AG08396 (cell line): ENCODE measurements around the gene MYO16.
A peak's percentile ranks its signal among the peaks of the same experiment; 100 is the strongest.
"Not testable (repeated sequence)": the region's sequence is repeated elsewhere in the genome, so short reads cannot be mapped to it uniquely, and the experiment has no call there.

Experiments
- DNase-seq: peaks from one replicate; pipeline ENCODE4 v3.0.0; 2012; ENCODE audit warnings: low spot score, mixed read lengths

The MYO16 gene

DNA sequence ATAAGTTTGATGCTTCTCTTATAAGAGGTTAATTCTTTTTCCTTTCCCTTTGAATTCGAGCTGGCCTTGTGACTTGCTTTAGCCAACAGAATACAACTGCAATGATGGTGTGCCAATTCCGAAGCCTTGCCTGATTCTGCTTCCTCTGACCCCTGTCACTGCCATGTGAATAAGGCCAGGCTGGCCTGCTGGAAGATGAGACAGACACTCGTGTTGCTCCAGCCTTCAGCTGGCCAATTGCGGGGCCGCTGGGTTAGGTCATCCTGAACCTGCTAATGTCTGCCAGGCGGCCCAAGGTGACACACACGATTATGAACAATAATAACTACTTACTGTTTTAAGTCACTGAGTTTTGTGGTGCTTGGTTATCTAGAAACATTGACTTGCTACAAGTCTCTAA is 352.0 kb downstream of the MYO16 start:
- no peak for DNase-seq

DNA sequence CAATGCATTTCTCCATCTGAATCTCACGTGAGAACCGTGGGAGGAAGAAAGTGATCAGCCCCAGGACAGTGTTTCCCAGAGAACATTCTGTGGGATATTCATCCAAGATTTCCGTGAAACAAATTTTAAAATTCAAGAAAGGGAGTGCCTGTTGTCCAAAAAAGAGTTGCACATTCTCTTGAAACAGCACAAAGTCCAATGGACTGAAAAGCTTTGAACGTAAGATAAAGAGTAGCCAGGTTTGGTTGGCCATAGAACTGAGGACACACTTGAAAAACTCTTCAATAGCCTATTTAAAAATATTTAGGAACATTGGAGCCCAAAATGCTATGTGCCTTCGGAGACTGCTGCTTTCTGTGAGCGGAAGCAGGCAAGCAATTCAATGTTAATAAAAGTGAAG is 353.9 kb downstream of the MYO16 start:
- no peak for DNase-seq

DNA sequence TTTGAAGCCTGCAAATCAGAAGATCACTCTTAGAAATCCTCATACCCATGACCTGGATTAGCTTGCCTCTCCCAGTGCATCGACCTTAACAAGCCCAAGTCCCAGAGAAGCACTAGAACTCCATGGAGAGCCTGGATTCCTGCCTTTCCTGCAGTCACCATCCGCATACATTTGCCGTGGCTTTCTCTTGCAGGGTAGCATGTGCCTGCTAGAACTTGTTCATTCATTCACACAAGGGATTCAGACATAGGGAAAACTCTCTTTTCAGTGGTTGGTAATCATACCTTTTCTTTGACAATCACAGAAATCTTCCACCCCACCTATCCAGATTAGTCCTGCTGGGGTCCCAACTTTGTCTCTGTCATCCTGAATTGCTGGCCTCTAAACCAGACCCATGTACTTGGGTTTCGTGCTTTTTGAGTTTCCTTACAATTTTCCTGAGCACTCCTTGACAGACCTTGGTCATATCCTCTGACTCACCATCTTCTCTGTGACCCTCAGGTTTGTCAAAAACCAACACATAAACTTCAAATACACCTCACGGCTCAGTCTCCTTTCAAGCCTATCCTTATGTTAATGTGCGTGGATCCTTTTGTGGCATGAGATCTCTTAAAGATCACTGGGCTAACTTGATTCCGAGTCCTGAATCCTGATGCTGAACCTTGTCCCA is 355.0 kb downstream of the MYO16 start:
- no peak for DNase-seq

DNA sequence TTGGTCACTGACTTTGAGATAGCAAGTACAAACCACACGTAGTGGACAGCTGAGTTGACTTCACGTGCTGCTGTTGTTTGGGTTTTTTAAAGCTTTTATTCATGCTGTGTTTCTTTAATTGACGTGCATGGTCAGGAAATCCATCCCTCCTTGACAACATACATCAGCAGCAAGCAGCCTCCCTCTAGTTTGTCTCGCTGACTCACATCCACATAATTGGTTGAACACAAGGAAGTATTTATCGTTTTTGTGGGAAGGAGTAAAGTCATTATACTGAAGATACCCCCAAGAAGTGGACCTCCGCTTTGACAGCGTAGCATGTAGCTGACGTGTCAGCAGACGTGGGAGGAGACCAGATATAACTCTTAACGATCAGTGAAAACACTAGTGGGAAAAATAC is 355.8 kb downstream of the MYO16 start:
- DNase-seq: no peak

DNA sequence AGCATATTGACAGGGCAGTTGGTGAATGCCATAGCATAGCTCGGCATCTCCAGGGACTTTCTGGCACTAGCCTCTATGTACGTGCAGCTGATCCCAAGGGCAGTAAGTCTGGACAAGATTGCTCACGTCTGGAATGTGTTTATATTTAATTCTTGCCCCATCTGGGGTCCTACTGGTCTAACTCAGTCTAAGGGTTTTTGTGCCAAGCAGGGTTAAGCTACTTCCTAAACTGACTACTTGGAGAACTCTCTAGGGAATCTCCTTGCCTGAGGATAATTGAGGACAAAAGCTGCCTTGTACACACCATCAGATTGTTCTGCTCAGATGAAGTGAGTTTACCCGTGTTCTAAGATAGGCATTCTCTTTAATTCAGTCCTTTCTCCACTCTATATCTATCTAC is 358.1 kb downstream of the MYO16 start:
- DNase-seq: peak; percentile 14

DNA sequence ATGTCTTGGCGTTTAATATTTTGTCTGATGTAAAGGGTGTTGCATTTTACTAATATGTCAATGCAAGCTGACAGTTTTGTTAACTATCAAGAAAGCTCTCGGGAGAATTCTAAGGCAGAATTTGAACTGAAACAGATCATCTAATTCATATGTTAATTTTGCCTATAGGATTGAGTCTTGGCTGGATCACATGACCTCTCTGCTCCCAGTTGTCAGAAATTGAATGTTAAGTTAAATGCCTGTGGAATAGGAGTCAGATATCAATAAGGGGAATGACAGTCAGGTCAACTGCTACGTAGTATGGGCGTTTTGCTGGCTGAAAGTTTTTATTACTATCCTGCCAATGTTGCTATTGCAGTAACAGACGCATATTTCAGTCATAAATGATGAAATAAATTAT is 358.5 kb downstream of the MYO16 start:
- no peak for DNase-seq

DNA sequence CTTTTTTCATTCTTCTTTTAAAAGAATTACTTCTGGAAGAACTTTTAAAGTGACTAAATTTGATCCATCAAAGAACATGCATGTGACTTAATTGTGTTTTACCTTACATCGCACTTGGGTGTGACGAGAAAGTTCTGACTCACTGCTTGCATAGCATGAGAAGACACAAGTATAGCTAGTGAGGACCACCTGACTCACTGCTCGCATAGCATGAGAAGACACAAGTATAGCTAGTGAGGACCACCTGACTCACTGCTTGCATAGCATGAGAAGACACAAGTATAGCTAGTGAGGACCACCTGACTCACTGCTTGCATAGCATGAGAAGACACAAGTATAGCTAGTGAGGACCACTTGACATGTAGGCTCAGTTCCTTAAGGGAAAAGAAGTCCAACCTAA is 362.0 kb downstream of the MYO16 start:
- not testable (repeated sequence) for DNase-seq

DNA sequence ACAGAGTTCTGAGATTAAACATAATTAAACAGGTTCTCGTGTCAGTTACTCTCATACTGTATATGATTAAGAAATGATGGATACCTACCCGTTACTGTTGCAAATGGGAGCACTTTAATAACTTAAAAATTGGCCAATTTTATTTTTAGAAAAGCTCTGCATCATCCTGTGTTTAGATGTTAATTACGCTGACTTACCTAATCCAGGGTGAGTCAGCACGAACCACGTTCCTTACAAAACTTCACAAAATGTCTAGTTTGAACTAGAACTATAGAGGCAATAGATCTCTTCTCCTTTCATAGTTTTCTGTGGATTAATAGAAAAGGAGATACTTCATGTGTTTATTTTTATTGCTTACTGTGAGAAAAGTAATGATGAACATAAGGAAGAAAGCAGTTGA is 363.9 kb downstream of the MYO16 start:
- peak; percentile 18 for DNase-seq

DNA sequence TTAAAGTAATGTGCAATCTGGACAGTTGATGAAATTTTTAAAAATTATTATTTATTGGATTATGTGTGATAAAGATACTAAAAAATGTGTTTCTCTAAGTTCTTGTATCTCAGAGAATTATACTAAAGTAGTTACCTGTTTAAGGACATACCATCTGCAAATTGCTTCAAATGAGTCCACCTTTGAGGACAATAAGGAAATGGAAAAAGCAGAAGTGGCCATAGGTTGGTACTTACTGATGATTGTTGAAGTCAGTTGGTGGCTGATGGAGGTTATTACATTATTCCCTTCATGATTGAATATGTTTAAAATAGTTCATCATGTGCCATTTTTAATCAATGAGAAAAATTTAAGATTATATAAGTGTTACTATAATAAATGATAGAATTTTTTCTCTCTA is 367.0 kb downstream of the MYO16 start:
- no peak for DNase-seq

DNA sequence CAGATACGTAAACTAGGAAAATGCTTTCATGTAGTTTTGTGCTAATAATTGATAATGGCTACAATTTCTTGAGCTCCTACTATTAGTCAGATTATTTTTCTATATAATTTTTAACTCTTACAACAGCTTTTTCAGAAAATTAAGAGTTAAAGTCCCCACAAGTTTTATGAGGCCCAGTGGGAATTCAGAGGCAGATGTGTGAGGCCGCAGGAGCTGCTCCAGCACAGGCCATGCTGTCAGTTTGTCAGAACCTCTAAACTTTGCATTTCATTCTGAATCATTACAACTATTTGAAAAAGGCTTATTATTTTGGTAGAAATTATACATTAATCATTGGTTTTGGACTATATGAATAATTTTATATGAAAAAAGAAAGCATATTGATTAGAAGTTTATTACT is 370.8 kb downstream of the MYO16 start:
- DNase-seq: no peak

DNA sequence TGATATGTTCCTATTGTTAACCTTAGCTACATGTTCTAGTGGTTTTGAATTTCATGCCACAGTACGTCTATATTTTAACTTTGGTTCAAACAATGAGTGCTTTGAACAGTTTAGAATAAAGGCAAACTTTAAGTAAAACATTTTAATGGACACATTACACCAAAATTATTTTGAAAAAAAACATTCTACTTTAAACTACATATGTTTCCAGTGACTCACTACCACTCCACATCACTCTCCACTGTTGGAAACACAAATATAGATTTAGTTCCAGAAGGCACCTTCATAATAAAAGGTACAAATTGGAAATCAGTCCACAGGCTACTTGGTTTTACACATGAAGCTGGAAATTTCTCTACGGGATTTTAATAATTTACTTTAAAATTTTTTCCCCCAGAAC is 373.5 kb downstream of the MYO16 start:
- no peak for DNase-seq

DNA sequence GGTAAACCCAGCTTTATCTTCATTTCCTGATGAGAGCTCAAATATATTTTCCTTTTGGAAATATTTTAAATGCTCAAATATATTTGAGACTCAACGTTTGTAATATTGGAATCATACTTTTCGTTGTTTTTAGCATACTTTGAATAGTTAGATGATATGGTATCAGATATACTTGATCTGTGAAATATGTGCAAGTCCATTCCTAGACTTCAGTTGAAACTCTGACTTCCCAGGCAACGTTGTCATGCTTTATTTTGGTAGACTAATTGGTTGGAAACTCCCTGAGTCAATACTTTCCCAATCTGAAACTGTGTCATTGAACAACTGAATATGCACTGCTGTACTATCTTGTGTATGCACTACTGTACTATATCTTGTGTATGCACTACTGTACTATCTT is 378.5 kb downstream of the MYO16 start:
- DNase-seq: no peak

DNA sequence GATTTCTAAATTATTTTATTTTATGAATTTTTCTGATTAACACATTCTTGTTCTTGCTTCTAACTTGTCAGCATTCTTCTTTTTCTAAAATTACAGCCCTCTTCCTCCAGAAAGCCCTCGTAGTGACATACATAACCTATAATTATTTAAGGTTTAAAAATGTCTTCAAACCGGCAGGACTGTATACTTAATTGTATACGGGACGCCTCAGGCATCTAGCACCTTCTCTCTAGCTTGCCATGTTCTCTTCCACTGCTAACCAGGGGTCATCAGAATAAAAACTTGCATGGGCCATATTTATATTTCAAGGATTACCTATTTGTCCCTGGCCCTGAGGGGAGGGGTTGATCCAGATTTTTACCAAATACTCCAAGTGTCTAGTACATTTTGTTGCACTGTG is 380.3 kb downstream of the MYO16 start:
- no peak for DNase-seq

DNA sequence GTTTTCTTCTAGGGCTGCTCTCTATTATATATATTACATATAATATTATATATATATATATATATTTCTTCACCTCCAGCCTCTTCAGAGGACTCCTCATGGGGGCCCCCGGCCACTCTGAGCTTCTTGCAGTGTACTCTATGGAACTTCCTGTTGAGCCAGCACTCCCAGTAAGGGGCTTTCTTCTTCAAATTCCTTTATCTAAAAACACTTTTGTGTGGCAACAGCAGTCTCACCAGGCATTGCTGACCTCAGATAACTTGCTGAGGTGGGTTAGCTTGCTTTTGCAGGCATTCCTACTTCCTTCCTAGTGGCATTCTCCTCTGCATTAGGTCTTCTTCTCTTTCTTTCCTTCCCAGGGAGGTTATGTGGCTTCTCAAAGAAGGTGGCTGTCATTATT is 381.5 kb downstream of the MYO16 start:
- DNase-seq: no peak

DNA sequence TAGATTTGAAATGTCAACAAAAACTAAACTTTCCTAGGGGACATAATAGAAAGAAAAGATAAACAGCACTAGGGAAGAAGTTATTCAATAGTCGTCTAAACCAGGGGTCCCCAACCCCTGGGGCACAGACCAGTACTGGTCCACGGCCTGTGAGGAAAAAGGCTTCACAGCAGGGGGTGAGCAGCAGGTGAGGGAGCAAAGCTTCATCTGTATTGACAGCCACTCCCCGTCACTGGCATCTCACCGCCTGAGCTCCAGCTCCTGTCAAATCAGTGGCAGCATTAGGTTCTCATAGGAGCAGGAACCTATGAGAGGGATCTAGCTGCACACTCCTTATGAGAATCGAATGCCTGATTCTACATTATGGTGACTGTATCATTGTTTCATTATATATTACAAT is 382.7 kb downstream of the MYO16 start:
- DNase-seq: no peak

DNA sequence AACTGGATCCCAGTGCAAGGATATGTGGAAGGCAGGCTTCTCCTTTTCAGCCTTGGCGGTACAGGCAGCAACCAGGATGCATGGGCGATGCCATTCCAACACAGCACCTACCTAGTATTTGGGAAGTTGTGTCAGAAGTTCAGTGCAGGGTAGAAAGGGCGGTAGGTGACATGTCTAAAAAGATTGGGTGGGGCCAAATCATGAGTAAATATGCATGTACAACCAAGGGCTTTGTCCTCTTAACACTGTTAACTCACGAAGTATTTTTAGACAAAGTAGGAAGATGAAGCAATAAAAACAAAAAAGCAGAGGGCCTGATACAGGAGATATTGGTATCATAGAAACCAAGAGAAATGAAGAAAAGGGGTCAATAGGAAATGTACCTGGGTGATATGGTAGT is 392.1 kb downstream of the MYO16 start:
- DNase-seq: no peak

DNA sequence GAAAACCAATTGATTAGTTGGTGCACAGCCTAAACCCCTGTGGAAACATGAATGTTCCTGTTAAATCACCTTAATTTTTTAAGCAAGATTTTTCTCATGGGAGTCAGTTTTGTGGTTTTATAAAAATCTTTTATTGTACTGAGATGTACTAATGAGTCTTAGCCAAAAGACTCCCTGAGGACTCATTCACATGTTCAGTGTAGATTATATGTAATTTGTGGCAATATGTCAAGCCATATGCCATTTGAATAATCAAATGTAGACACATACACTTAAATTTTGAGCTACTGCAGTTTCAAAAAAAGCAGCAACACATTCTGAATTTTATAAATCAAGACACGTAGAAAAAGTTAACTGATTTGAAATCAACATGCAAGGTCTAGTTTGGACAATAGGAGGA is 395.2 kb downstream of the MYO16 start:
- DNase-seq: no peak

DNA sequence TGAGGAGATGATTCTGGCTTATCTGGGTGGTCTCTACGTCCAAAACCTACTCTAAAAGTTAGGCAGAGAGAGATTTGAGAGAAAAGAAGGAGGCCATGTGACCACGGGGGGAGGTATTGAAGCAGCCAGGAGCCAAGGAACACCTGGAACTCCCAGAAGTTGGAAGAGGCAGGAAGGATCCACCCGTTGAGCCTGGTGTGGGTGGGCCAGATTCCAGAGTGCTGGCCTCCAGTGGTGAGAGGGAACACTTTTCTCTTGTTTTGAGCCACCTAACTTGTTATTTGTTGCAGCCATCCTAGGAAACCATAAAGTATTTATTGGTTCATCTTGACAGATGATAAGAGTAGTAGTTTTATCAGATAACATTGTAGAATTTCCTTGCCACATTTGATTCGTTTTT is 396.9 kb downstream of the MYO16 start:
- no peak for DNase-seq

DNA sequence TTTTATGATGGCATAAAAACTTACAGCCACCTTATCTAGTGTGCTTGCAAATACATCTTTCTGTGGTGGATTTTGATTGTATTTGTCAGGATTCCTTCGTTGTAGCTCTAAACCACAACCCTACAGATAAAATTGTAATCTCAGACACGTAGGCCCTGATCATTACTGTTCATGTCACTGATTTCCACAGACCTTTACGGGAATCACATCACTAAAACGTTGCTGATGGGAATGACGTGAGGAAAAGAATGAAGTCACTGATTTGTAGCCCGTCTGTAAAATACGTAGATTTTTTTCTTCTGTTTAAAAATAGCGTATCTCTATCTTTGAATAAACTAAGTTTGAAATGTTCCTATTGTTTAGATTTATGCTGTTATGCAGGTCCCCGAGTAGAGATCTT is 399.2 kb downstream of the MYO16 start:
- no peak for DNase-seq

DNA sequence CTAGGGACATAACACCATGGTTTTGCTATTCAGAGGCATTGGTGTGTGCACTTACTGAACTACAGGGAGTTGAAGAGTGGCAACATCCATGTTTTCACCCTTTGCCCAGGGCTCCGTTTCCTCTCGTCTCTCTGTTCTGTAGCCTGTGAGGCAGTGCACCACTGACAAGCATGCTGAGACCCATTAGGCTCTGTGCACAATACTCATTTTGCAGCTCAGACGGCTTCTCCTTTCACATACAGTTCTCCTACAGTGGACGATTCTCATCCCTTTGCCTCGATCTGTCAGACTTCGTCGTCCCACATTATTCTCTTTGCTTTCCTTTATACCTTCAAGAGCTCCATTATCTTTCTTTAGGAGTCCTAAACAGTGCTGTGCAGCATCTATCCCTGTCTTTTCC is 403.7 kb downstream of the MYO16 start:
- DNase-seq: no peak

DNA sequence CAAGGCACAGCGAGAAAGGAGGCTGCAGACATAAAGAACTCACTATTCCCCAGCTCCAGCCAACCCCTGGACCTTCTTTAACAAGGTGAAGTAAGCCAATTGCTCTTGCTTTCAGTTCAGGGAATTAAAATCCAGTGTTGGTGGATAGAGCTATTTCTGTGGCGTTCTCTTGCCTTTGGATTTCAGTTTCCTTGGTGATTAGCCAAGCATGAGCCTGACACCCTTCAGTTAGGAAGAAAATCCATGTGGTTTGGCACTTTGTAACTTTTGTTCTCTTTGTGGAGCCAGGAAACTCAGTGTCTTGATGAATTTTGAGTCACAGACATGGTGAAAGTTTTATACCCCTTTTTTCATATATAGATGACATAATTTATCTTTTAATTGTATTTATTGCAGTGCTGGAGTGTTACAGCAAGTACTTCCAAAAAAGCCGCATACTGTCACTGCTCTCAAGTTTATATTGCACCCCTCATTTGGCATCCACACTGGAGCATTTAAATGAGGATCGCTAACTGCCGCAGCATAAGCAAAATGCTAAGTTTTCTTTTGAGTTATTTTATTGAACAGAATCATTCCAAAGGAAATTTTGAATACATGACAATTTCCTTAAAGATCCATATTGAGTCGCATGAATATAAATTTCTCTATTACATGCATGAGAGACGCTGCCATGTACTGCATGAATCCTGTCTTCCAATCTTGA is 406.8 kb downstream of the MYO16 start:
- no peak for DNase-seq

DNA sequence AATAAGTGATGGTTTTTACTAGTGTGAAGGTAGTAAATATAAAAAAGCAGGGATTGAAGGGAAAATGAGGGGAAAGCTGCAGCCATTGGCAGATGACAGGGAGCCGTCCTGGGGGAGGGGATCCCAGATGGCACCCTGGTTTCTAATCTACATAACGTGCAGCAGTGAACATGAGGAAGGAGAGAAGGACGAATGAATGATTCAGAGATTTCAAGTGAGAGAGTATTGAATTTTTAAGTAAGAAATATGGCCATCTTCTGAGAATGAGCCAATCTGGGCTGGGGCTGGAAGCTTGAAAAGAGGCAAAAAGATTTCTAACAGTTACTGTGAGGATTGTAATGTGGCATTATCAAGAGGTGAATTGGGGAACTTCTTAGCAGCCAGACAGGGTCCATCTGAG is 414.2 kb downstream of the MYO16 start:
- DNase-seq: no peak

DNA sequence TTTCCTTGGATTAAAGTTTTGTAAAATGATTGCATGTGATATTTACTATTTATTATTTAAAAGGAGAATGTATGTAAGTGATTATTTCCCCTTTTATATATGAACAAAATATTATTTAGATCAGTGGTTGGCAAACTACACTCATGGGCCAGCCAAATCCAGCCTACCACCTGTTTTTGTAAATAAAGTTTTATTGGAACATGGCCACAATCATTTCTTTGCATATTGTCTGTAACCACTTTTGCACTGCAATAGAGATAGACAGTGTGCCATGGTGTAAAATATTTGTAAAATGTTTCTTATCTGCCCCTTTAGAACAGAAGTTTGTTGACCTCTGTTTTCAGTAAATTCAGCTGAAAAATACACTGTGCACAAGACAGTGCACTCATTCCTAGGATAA is 426.4 kb downstream of the MYO16 start:
- DNase-seq: no peak

DNA sequence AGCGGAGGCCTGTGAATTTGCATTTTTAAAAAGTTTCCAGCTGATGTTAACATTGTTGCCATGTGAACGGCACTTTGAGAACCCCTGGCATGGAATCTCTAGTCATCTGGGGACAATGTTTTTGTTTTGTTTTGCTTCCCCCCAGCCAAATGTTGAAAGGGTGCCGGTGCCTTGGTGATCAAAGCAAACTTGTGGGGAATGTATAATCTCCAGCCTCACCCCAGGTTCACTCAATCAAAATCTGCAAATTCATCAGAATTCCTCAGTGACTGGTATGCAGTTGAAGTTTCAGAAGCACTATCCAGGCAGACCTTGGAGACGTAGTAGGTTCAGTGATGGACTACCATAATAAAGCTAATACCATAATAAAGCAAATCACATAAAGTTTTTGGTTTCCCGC is 428.7 kb downstream of the MYO16 start:
- no peak for DNase-seq
